WERI-Rb-1 (cell line): ENCODE results near the gene KRTAP10-12.

ENCODE experiments used
- DNase-seq: peaks from one replicate; pipeline ENCODE4 v3.0.0-alpha.2; 2020
- H3K27ac ChIP-seq: fragments of 250-450 bp; sonication (Bioruptor Pico); 2 replicates; pipeline ENCODE4 v1.5.1; 2020; ENCODE audit warnings: mild to moderate bottlenecking, moderate library complexity
- H3K27me3 ChIP-seq: fragments of 250-450 bp; sonication (Bioruptor Pico); 2 replicates; pipeline ENCODE4 v1.5.1; 2021; ENCODE audit warnings: mild to moderate bottlenecking, low read depth, moderate library complexity; ENCODE audit not compliant: insufficient read depth, severe bottlenecking
- H3K36me3 ChIP-seq: fragments of 250-450 bp; sonication (Bioruptor Pico); 2 replicates; pipeline ENCODE4 v1.5.1; 2020; ENCODE audit warnings: mild to moderate bottlenecking, moderate library complexity
- H3K4me3 ChIP-seq: 2 replicates; pipeline ENCODE4 v1.5.1; 2011; ENCODE audit warnings: low read depth, mild to moderate bottlenecking, control low read depth, low read length
- H3K9me3 ChIP-seq: fragments of 250-450 bp; sonication (Bioruptor Pico); 2 replicates; pipeline ENCODE4 v1.5.1; 2021; ENCODE audit warnings: mild to moderate bottlenecking, moderate library complexity; ENCODE audit not compliant: severe bottlenecking
- CTCF ChIP-seq: IDR thresholded peaks from 2 replicates; pipeline ENCODE4 v1.5.1; 2011; ENCODE audit warnings: low read depth, mild to moderate bottlenecking, control low read depth, inconsistent platforms, low read length

Gene KRTAP10-12

GRCh38 chr21:44724926-44725325 lies 28.0 kb downstream of the KRTAP10-12 start:
- H3K4me3 ChIP-seq = no peak overlapping the region
- H3K27ac ChIP-seq = no peak overlapping the region
- DNase-seq = no peak
- peaks cover 13% of the 10 kb centered on the region for H3K9me3 ChIP-seq
- no peaks in the 10 kb centered on the region for H3K27me3 ChIP-seq
- H3K36me3 ChIP-seq = no peaks in the 10 kb centered on the region
- no peak for TF ChIP-seq CTCF

GRCh38 chr21:44726826-44727225 lies 29.9 kb downstream of the KRTAP10-12 start:
- H3K4me3 ChIP-seq = no peak overlapping the region
- DNase-seq = no peak
- TF ChIP-seq CTCF = no peak
- no peaks in the 10 kb centered on the region for H3K36me3 ChIP-seq
- H3K27me3 ChIP-seq = no peaks in the 10 kb centered on the region
- H3K27ac ChIP-seq = no peak overlapping the region
- H3K9me3 ChIP-seq = peaks cover 27% of the 10 kb centered on the region

- H3K27ac ChIP-seq = no peak overlapping the region
- H3K4me3 ChIP-seq = no peak overlapping the region
- TF ChIP-seq CTCF = no peak
- H3K36me3 ChIP-seq = no peaks in the 10 kb centered on the region
- DNase-seq = no peak
- no peaks in the 10 kb centered on the region for H3K27me3 ChIP-seq
- H3K9me3 ChIP-seq = peaks cover 27% of the 10 kb centered on the region
Observed at GRCh38 chr21:44727321-44727720, 30.3 kb downstream of the KRTAP10-12 start.

GRCh38 chr21:44727757-44728156 lies 30.8 kb downstream of the KRTAP10-12 start:
- DNase-seq = no peak
- Histone ChIP-seq H3K36me3 (no peaks in the 10 kb centered on the region), H3K27me3 (no peaks in the 10 kb centered on the region), H3K9me3 (peaks cover 29% of the 10 kb centered on the region), H3K27ac (no peak overlapping the region), H3K4me3 (no peak overlapping the region)
- TF ChIP-seq CTCF = no peak

- no peaks in the 10 kb centered on the region for H3K27me3 ChIP-seq
Observed at GRCh38 chr21:44728716-44729115, 31.7 kb downstream of the KRTAP10-12 start.

More at GRCh38 chr21:44728716-44729115, 31.7 kb downstream of the KRTAP10-12 start:
- no peak for DNase-seq
- Histone ChIP-seq H3K9me3 (peaks cover 27% of the 10 kb centered on the region), H3K4me3 (no peak overlapping the region), H3K36me3 (no peaks in the 10 kb centered on the region), H3K27ac (no peak overlapping the region)
- no peak for TF ChIP-seq CTCF
